HepG2 (cell line): Measurements from ENCODE around the gene TSNAXIP1. TPM values are rescaled to one million over a fixed set of nuclear protein-coding genes. Genes with fewer than 3 reads are reported as not detected.

ENCODE experiments used
- ATAC-seq: fragments of 200-7000 bp; cut with Tn5 transposase; 3 replicates; pipeline ENCODE4 v1.9.1; 2020; ENCODE audit warnings: mild to moderate bottlenecking, moderate library complexity
- BruUV-seq: library from RNA; stranded (reverse); fragments of 400-500 nt; replicated peaks from 2 replicates; lab custom pipeline; 2021; lab: Mats Ljungman, UMichigan
- CTCF ChIA-PET: fragments of 300-600 bp; formaldehyde crosslinking; extraction: SDS; loops from one replicate; lab custom pipeline; 2021; ENCODE audit warnings: low total read pairs, inconsistent platforms, low intra/inter-chr PET ratio; lab: Yijun Ruan, JAX
- POLR2A ChIA-PET: fragments of 350-600 bp; sonication (Branson Sonifier 250); formaldehyde crosslinking; loops from one replicate; lab custom pipeline; 2020; ENCODE audit warnings: antibody characterized with exemption, inconsistent platforms; lab: Yijun Ruan, JAX
- DNase-seq: peaks from one replicate; pipeline ENCODE4 v3.0.0-alpha.2; 2015; ENCODE audit warnings: low spot score
- FAIRE-seq: peaks from 3 replicates; lab custom pipeline; 2011; peaks lifted over from hg19 to GRCh38; lab: Jason Lieb, UNC
- H2AFZ ChIP-seq: one replicate; pipeline ENCODE4 v1.6.1; 2011; ENCODE audit warnings: low read length, inconsistent platforms
- H3K27ac ChIP-seq: fragments of 300-600 bp; 3 replicates; pipeline ENCODE4 v1.8.0; 2011; ENCODE audit warnings: mixed run types, mild to moderate bottlenecking, mixed read lengths, low read length, inconsistent platforms; ENCODE audit not compliant: insufficient read depth; ENCODE audit errors: extremely low read length
- H3K27me3 ChIP-seq, 2 experiments: fragments of 200-600 bp in 1 of 2; 2 replicates in 1 of 2; 3 replicates in 1 of 2; pipeline versions ENCODE4 v1.6.0 to v1.8.0; 2011; ENCODE audit warnings: low read length in 2 of 2, mild to moderate bottlenecking in 2 of 2, moderate library complexity in 2 of 2, inconsistent platforms in 1 of 2; ENCODE audit not compliant: insufficient read depth in 2 of 2, control insufficient read depth in 1 of 2
- H3K36me3 ChIP-seq, 2 experiments: fragments of 200-600 bp in 1 of 2; replicated peaks in 1 of 2; 2 replicates in 1 of 2; 3 replicates in 1 of 2; pipeline versions ENCODE4 v1.5.1 to v1.8.0; 2011; ENCODE audit warnings: low read length in 2 of 2, inconsistent platforms in 1 of 2; ENCODE audit not compliant: insufficient read depth in 2 of 2, control insufficient read depth in 1 of 2
- H3K4me1 ChIP-seq: 2 replicates; pipeline ENCODE4 v1.5.1; 2012; ENCODE audit warnings: low read length, inconsistent platforms; ENCODE audit not compliant: insufficient read depth
- H3K4me2 ChIP-seq: 2 replicates; pipeline ENCODE4 v1.6.0; 2011; ENCODE audit warnings: low read depth, low read length, inconsistent platforms
- H3K4me3 ChIP-seq, 3 experiments: fragments of 200-600 bp in 1 of 3; sonication (generic), shearing (Covaris generic) in 1 of 3; replicated peaks in 1 of 3; 2 replicates each; pipeline ENCODE4 v1.5.1; 2011 to 2016; ENCODE audit warnings: low read length in 3 of 3, inconsistent platforms in 2 of 3, low read depth in 2 of 3, mild to moderate bottlenecking in 2 of 3, control low read depth in 1 of 3, mixed read lengths in 1 of 3; ENCODE audit not compliant: insufficient read depth in 1 of 3
- H3K79me2 ChIP-seq: one replicate; pipeline ENCODE4 v1.6.1; 2011; ENCODE audit warnings: low read length, inconsistent platforms; ENCODE audit not compliant: insufficient read depth
- H3K9ac ChIP-seq: 2 replicates; pipeline ENCODE4 v1.6.0; 2011; ENCODE audit warnings: mild to moderate bottlenecking, low read depth, low read length, inconsistent platforms; ENCODE audit not compliant: insufficient read depth
- H3K9me3 ChIP-seq: 2 replicates; pipeline ENCODE4 v1.5.1; 2012; ENCODE audit warnings: mild to moderate bottlenecking, low read length
- H4K20me1 ChIP-seq: 2 replicates; pipeline ENCODE4 v1.6.0; 2011; ENCODE audit warnings: inconsistent platforms, mild to moderate bottlenecking, low read length, moderate library complexity; ENCODE audit not compliant: insufficient read depth
- FOXK2 ChIP-seq: fragments of 450-650 bp; IDR thresholded peaks from 2 replicates; pipeline ENCODE4 v1.6.1; 2016
- IRF2 ChIP-seq: IDR thresholded peaks from 2 replicates; pipeline ENCODE4 v1.6.1; 2018; ENCODE audit warnings: missing genetic modification reagents, missing compliant biosample characterization
- JDP2 ChIP-seq: sonication (generic); formaldehyde crosslinking; IDR thresholded peaks from 2 replicates; pipeline ENCODE4 v1.8.1; 2022; ENCODE audit warnings: missing genetic modification reagents, borderline replicate concordance
- RAD21 ChIP-seq: fragments of 450-650 bp; formaldehyde crosslinking; IDR thresholded peaks from 2 replicates; pipeline ENCODE4 v1.5.0; 2020; ENCODE audit warnings: mild to moderate bottlenecking
- RBM22 ChIP-seq: fragments of 200-400 bp; formaldehyde crosslinking; optimal IDR thresholded peaks from 2 replicates; pipeline ENCODE3; 2017; ENCODE audit warnings: mild to moderate bottlenecking, low read length, moderate library complexity
- RXRA ChIP-seq: sonication (generic); formaldehyde crosslinking; IDR thresholded peaks from 2 replicates; pipeline ENCODE4 v1.5.1; 2020; ENCODE audit warnings: missing genetic modification reagents
- SMC3 ChIP-seq: IDR thresholded peaks from 2 replicates; pipeline ENCODE4 v1.6.1; 2011; ENCODE audit warnings: low read length, improper control_type of control experiment
- TFDP1 ChIP-seq: IDR thresholded peaks from 2 replicates; pipeline ENCODE4 v1.6.1; 2016; ENCODE audit warnings: missing compliant biosample characterization, missing genetic modification reagents, borderline replicate concordance
- ZNF136 ChIP-seq: sonication (generic); formaldehyde crosslinking; IDR thresholded peaks from 2 replicates; pipeline ENCODE4 v1.8.1; 2022; ENCODE audit warnings: low read depth, mild to moderate bottlenecking, moderate library complexity, missing genetic modification reagents
- ZNF331 ChIP-seq: sonication (generic); formaldehyde crosslinking; IDR thresholded peaks from 2 replicates; pipeline ENCODE4 v1.4.0; 2020; ENCODE audit warnings: missing genetic modification reagents
- ZNF350 ChIP-seq: sonication (generic); formaldehyde crosslinking; IDR thresholded peaks from 2 replicates; pipeline ENCODE4 v1.4.0; 2020; ENCODE audit warnings: mild to moderate bottlenecking, low read depth, missing genetic modification reagents, borderline replicate concordance
- ZNF431 ChIP-seq: sonication (generic); formaldehyde crosslinking; IDR thresholded peaks from 2 replicates; pipeline ENCODE4 v1.9.0; 2022; ENCODE audit warnings: missing genetic modification reagents, low read depth, mild to moderate bottlenecking, borderline replicate concordance
- ZNF644 ChIP-seq: IDR thresholded peaks from 2 replicates; pipeline ENCODE4 v1.6.1; 2016; ENCODE audit warnings: low read depth
- ZNF687 ChIP-seq: sonication (generic); formaldehyde crosslinking; IDR thresholded peaks from 2 replicates; pipeline ENCODE4 v1.5.1; 2020; ENCODE audit warnings: mild to moderate bottlenecking, missing genetic modification reagents, moderate library complexity
- WGBS: methylation state at CpG from one replicate; pipeline ENCODE4 v1.1.6; 2017; ENCODE audit warnings: low lambda C conversion rate; 5-methylcytosine and 5-hydroxymethylcytosine counted together
- in situ Hi-C: cut with HindIII; loops from 2 replicates; pipeline ENCODE4 v1.10.0; 2017; ENCODE audit warnings: low pct_unique_long_range_greater_than_20kb; ENCODE audit not compliant: extremely low pct_ligation_motif_present
- intact Hi-C: fragments of 100-400 bp; cut with micrococcal nuclease; formaldehyde crosslinking; loops from one replicate; pipeline ENCODE4 v1.10.0; 2022; ENCODE audit not compliant: unreplicated experiment
- polyA plus RNA-seq, 8 experiments: library from polyadenylated mRNA; depleted of rRNA in 3 of 8; stranded (reverse) in 7 of 8; unstranded in 1 of 8; fragments of >200 nt; fragmentation: Illumina TruSeq in 4 of 8; extraction: Trizol in 4 of 8; gene quantifications; 2 replicates each; pipeline versions ENCODE4 v1.2.1 to v1.2.3, GENCODE V29; 2011 to 2016; ENCODE audit warnings: low read depth in 4 of 8, missing spikeins in 1 of 8, mixed read lengths in 1 of 8; ENCODE audit not compliant: insufficient read depth in 1 of 8
- total RNA-seq, 5 experiments: library from RNA; depleted of rRNA; stranded (reverse); fragments of >200 nt; fragmentation: Illumina TruSeq; extraction: Trizol; gene quantifications; 2 replicates each; pipeline ENCODE4 v1.2.3, GENCODE V29; 2016; ENCODE audit warnings: low read depth in 1 of 5

The TSNAXIP1 gene
- total and polyA plus RNA-seq, 2 of the 13 experiments (the other 11 are each of a cell fraction or from before 2014, with no cell fraction given): 0.37 to 0.86 TPM

GRCh38 chr16:67864594-67864993 is 57.9 kb downstream of the TSNAXIP1 start:
- POLR2A ChIA-PET: interaction anchor here (1.0 kb wide), 1 partner anchor 48 kb away, joined by 3 read pairs; no protein-coding TSS in a partner anchor
- BruUV-seq: no TSS peak
- intact Hi-C loops (no loop called here), in situ Hi-C loops (no loop called here)
- FAIRE-seq (no peak), ATAC-seq (peak; percentile 21), DNase-seq (no peak)
- Histone ChIP-seq H3K27me3 (no peaks in the 10 kb centered on the region), H3K79me2 (peaks cover 53% of the 10 kb centered on the region), H3K4me1 (no peaks in the 10 kb centered on the region), H3K36me3 (peaks cover 33 to 80% of the 10 kb centered on the region in 2 experiments), H3K9me3 (no peaks in the 10 kb centered on the region), H4K20me1 (peaks cover 28% of the 10 kb centered on the region; the same call in 1 of the 2 replicates), H3K4me2 (no peak overlapping the region), H3K27ac (no peak overlapping the region), H2AFZ (no peak overlapping the region), H3K4me3 (no peak overlapping the region), H3K9ac (no peak overlapping the region)
- WGBS: 92% methylated on average over 2 of the region's 2 CpGs
- TF ChIP-seq RBM22: peak; percentile 37
- no peak for TF ChIP-seq ZNF331
- CTCF ChIA-PET: interaction anchor here (0.7 to 3.7 kb wide), 5 partner anchors 21 to 191 kb away, joined by 3 to 69 read pairs (median 4); no protein-coding TSS in a partner anchor

GRCh38 chr16:67865318-67865717 is 58.6 kb downstream of the TSNAXIP1 start:
- Histone ChIP-seq H2AFZ (no peak overlapping the region), H3K27me3 (no peaks in the 10 kb centered on the region), H3K4me1 (no peaks in the 10 kb centered on the region), H3K79me2 (peaks cover 48% of the 10 kb centered on the region), H3K4me2 (no peak overlapping the region), H3K9me3 (no peaks in the 10 kb centered on the region), H3K4me3 (no peak overlapping the region), H4K20me1 (peaks cover 23% of the 10 kb centered on the region; the same call in 1 of the 2 replicates), H3K27ac (no peak overlapping the region), H3K9ac (no peak overlapping the region), H3K36me3 (peaks cover 37 to 85% of the 10 kb centered on the region in 2 experiments)
- no TSS peak for BruUV-seq
- DNase-seq (peak; percentile 68), ATAC-seq (peak; percentile 90), FAIRE-seq (no peak)
- ChIA-PET POLR2A (interaction anchor here (0.6 to 1.0 kb wide), 6 partner anchors 18 to 59 kb away, joined by 3 to 6 read pairs (median 4); partner anchors contain the start of genes CENPT, RANBP10 and TSNAXIP1), CTCF (interaction anchor here (0.7 to 3.7 kb wide), 7 partner anchors 22 to 344 kb away, joined by 3 to 69 read pairs (median 4); partner anchors contain the start of gene THAP11)
- 93% methylated on average over 2 of the region's 2 CpGs for WGBS
- in situ Hi-C loops: no loop called here
- intact Hi-C loops: loop anchor here (1.0 kb wide), 3 partner anchors 22 to 193 kb away; no protein-coding TSS in a partner anchor
- TF ChIP-seq ZNF644 (CRISPR knock-in tag) (peak; percentile 92), RXRA (no peak), SMC3 (peak; percentile 93), ZNF431 (CRISPR knock-in tag) (no peak), ZNF136 (no peak), JDP2 (CRISPR knock-in tag) (no peak), TFDP1 (peak; percentile 33; the same call in 1 of the 2 replicates), FOXK2 (0 out of 2 replicates have a peak, but pooled peaks have one; percentile 17), RAD21 (CRISPR knock-in tag) (peak; percentile 91), ZNF687 (CRISPR knock-in tag) (peak; percentile 51), IRF2 (CRISPR knock-in tag) (peak; percentile 35; the same call in 1 of the 2 replicates), ZNF350 (CRISPR knock-in tag) (no peak)
